Measurements from ENCODE around the gene OR7A17. TPM values are rescaled to one million over a fixed set of nuclear protein-coding genes. Genes with fewer than 3 reads are reported as not detected.

The OR7A17 gene
- total RNA-seq, 4 donors from 2014 or later: not detected

DNA sequence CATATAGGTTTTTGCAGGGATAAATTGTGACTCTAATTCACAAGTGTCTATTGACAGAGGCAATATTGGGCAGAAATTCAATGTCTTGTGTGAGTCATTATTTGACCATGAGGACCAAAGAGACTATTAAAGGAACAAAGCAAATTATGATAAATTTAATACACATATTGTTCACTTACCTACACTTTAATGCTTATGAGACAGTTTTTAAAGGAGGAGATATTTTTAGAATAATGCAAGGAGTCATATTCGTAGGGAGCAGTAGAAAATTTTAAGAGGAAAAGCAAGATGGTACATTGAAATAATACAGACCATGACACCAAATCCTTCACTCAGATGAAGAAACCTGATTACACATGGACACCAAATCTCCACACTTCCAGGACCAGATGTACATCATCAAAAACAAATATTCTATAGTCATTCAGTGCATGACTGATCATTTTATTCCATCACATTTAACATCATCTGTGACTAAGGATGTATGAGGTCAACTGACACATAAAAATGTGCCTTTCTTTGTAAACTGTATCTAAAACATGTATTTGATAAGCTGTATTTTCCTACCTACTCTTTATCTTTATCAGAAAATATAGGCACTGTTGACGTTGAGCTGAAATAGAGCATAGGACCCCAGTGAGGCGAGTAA is 4.2 kb upstream of the OR7A17 start:
- TF ChIP-seq, protein P1, sequence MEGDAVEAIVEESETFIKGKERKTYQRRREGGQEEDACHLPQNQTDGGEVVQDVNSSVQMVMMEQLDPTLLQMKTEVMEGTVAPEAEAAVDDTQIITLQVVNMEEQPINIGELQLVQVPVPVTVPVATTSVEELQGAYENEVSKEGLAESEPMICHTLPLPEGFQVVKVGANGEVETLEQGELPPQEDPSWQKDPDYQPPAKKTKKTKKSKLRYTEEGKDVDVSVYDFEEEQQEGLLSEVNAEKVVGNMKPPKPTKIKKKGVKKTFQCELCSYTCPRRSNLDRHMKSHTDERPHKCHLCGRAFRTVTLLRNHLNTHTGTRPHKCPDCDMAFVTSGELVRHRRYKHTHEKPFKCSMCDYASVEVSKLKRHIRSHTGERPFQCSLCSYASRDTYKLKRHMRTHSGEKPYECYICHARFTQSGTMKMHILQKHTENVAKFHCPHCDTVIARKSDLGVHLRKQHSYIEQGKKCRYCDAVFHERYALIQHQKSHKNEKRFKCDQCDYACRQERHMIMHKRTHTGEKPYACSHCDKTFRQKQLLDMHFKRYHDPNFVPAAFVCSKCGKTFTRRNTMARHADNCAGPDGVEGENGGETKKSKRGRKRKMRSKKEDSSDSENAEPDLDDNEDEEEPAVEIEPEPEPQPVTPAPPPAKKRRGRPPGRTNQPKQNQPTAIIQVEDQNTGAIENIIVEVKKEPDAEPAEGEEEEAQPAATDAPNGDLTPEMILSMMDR (IDR thresholded peaks at IDR 0.05; ENCODE audit: low read depth): no peak

DNA sequence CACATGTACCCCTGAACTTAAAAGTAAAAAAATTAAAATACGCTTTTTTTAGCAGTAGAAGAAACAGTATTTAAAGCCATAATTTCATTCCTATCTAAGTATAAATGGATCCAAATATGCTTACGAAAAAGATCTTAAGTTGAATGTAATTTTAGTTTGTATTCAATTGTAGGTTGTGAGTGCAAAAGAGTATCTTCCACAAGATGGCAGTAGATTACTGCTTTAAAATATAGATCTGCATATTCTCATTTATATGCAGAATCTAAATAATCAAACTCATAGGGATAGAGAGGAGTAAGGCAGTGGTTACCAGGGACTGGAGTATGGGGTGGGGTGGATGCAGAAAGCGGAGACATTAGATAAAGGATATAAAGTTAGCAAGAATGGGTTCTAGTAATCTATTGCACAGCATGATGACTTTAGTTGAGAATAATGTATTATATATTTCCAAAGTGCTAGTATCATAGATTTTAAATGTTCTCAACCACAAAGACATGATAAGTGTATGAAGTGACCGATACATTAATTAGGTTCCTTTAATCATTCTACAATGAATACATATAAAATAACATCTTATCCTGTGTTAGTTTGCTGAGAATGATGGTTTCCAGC is 14.2 kb downstream of the OR7A17 start:
- TF ChIP-seq, protein P1 (IDR thresholded peaks at IDR 0.05; ENCODE audit: low read depth): no peak

DNA sequence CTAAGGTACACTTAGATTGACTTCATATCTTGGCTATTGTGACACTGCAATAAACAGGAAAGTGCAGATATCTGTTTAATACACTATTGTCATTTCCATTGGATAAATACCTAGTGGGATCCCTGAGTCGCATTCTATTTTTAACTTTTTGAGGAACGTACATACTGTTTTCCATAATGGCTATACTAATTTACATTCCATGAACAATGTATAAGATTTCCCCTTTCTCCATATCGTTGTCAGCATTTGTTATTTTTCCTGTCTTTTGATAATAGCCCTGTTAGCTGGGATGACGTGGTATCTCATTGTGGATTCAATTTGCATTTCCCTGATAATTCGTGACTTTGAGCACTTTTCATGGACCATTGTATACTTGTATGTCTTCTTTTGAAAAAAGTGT is 17.4 kb downstream of the OR7A17 start:
- TF ChIP-seq, protein P1 (IDR thresholded peaks at IDR 0.05; ENCODE audit: low read depth): no peak

DNA sequence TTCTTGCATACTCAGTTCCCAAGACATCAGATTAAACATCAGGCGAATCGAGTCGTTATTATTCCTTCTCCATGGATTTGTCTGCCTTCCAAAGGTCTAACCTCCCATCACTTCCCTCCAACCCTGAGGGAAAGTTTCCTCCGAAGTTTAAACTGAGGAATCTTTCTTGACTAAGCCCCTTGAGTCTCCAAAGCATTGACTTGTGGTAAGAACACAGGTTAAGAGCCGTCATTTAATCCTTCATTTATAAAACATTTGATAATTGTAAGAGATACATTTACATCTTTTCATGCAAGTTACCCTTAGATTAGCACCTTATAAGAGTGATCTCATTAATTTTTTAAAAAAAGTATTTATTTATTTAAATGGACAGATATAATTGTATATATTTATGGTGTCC is 37.1 kb downstream of the OR7A17 start, which contains the start of gene OR7A10:
OR7A10 (minus strand) TSS at position 101 of the 400 bp plus-strand sequence. CDS start 7,045 bp downstream, outside the sequence.
- TF ChIP-seq, protein P1 (IDR thresholded peaks at IDR 0.05; ENCODE audit: low read depth): no peak

DNA sequence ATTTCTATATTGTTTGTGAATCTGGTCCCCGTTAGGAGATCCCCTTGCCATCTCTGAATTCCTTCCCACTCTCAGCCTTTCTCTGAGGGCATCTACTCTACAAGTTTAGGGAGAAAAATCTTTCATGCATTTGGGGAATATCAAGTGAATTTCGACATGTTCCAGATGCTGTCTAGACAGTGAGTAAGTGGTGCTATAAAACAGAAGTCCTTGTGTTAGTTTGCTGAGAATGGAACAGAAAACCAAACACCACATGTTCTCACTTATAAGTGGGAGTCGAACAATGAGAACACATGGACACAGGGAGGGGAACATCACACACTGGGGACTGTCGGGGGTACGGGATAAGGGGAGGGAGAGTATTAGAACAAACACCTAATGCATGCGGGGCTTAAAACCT is 42.4 kb downstream of the OR7A17 start:
- TF ChIP-seq, protein P1 (IDR thresholded peaks at IDR 0.05; ENCODE audit: low read depth): no peak

DNA sequence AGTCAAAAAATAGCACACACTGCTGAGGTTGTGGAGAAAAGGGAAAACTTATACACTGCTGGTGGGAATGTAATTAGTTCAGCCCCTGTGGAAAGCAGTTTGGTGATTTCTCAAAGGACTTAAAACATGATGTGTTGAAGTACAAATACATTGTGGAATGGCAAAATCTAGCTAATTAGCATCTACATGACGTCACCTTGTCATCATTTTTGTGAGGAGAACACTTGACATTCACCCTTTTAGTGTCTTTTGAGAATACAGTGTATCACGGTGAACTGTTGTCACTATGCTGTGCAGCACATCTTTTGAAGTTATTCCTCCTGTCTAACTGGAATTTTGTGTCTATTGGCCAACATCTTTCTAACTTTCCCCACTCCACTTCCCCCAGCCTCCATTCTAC is 42.8 kb downstream of the OR7A17 start:
- TF ChIP-seq, protein P1 (IDR thresholded peaks at IDR 0.05; ENCODE audit: low read depth): no peak

DNA sequence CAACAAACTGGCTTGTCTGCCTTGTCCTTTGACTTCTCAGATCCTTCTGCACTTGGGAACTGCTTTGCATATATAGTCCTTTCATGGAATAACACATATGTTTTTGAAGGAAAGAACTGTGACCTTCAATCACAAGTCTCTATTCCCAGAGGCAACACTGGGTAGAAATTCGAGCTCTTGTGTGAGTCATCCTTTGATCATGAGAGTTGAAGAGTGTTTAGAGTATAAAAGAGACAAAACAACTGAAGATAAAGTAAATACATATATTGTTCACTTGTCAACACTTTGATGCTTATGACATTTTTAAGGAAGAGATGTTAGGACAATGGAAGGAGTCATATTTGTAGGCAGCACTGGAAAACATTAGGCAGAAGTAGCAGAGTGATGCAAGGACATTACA is 45.7 kb downstream of the OR7A17 start:
- TF ChIP-seq, protein P1 (IDR thresholded peaks at IDR 0.05; ENCODE audit: low read depth): no peak

Data from subcutaneous adipose tissue (tissue), 4 donors.